Skeletal muscle satellite cell (primary cell): ENCODE results near the gene ORM2.
"Not testable (repeated sequence)": the region's sequence is repeated elsewhere in the genome, so short reads cannot be mapped to it uniquely, and the experiment has no call there.

Experiments used
- H3K27me3 ChIP-seq: 2 replicates; pipeline ENCODE4 v1.7.0; 2013; ENCODE audit warnings: low read length; ENCODE audit not compliant: control insufficient read depth, insufficient read depth
- H3K36me3 ChIP-seq: 2 replicates; pipeline ENCODE4 v1.7.0; 2013; ENCODE audit warnings: mild to moderate bottlenecking, control low read depth, low read length; ENCODE audit not compliant: insufficient read depth
- H3K4me1 ChIP-seq: 2 replicates; pipeline ENCODE4 v1.7.0; 2013; ENCODE audit warnings: low read length; ENCODE audit not compliant: control insufficient read depth, insufficient read depth
- H3K4me2 ChIP-seq: 2 replicates; pipeline ENCODE4 v1.7.0; 2013; ENCODE audit warnings: mild to moderate bottlenecking, low read length
- H3K4me3 ChIP-seq: 2 replicates; pipeline ENCODE4 v1.7.0; 2013; ENCODE audit warnings: low read length
- H3K9ac ChIP-seq: 2 replicates; pipeline ENCODE4 v1.7.0; 2013; ENCODE audit warnings: mild to moderate bottlenecking, low read depth, low read length, moderate library complexity
- H3K9me3 ChIP-seq: replicated peaks from 2 replicates; pipeline ENCODE4 v1.7.0; 2013; ENCODE audit warnings: mild to moderate bottlenecking, control low read depth, low read length

ORM2 gene

DNA sequence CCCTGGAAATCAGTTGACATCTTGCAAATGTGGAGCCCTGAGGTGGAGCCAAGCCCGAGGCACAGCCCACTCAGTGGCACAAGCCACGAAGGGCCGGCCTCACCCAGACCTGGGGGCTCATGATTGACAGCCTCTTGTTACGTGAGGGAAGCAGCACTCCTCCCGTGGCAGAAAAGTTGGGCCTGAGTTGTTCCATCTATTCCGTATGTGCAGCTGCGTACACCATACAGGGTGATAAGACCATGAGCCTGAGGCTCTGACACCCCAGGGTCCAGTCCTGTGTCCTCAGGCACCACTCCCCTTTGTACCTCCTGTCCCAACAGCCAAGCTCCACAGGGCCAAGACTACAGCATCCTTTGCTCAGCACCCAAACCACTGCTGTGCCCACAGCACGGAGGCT is 1.9 kb upstream of the ORM2 start:
- H3K27me3 ChIP-seq: peaks cover 19% of the 10 kb centered on the region
- H3K36me3 ChIP-seq: no peaks in the 10 kb centered on the region
- no peaks in the 10 kb centered on the region for H3K4me1 ChIP-seq
- H3K9me3 ChIP-seq: no peaks in the 10 kb centered on the region
- H3K4me3 ChIP-seq: no peak overlapping the region
- H3K9ac ChIP-seq: no peak overlapping the region
- H3K4me2 ChIP-seq: no peak overlapping the region

DNA sequence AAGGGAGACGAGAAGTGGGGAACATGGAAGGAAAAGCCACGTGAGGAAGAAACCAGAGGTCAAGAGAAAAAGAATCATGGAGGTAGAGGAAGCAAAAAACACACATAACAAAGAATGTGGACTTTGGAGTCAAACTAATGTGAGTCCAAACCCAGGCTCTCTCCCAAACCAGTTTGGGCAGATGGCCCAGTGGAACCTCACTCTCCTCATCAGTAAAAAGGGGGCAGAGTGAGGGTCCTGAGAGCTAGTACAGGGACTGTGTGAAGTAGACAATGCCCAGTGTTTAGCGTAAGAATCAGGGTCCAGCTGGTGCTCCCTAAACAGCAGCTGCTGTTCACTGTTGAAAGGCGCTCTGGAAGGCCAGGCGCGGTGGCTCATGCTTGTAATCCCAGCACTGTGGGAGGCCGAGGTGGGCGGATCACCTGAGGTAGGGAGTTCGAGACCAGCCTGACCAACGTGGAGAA is 1.3 kb upstream of the ORM2 start:
- H3K9me3 ChIP-seq, H3K36me3 ChIP-seq, H3K4me3 ChIP-seq, H3K9ac ChIP-seq, H3K4me2 ChIP-seq, H3K4me1 ChIP-seq: not testable (repeated sequence)
- H3K27me3 ChIP-seq: peaks cover 19% of the 10 kb centered on the region

DNA sequence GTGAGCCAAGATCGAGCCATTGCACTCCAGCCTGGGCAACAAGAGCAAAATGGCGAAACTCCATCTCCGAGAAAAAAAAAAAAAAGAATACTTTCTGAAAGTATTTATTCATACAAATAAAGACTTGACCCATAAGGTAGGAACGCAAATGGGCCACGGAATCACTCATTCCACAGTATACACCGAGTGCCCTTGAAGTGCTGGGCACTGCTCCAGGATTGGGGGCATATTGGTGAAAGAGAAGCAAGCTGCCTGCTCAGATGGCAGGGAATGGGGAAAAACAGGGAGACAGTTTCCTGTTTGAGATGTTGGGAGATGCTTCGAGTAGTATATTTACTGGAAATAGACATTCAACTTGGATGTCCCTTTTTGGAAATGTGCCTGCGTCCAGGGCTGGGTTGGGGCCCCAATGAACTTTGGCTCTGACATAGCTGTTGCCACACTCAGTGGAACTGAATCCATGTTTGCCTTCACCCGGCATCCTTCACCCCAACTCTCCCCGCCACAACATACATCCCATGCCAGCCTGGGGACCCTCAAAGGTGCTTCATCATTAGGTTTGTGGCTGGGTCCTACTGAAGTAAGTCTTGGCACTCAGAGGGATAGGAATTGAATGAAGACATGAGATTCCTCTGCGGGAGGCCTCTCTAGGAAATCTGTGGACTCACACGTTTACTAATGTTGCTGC is 588 bp upstream of the ORM2 start:
- H3K36me3 ChIP-seq, H3K9me3 ChIP-seq, H3K4me1 ChIP-seq, H3K4me2 ChIP-seq, H3K9ac ChIP-seq, H3K4me3 ChIP-seq: not testable (repeated sequence)
- H3K27me3 ChIP-seq: peaks cover 19% of the 10 kb centered on the region

DNA sequence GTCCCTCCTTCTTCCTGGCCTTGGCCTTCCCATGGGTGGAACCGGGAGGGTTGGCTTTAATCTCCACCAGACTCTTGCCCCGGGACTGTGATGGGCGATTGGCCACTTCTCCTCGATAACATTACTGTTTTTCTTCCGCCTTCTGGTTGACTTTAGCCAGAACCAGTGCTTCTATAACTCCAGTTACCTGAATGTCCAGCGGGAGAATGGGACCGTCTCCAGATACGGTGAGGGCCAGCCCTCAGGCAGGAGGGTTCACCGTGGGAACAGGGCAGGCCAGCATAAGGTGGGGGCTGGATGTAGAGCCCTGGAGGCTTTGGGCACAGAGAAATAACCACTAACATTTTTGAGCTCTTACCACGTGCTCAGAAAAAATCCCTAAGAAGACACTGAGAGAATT is 967 bp downstream of the ORM2 start:
- Histone ChIP-seq H3K27me3 (peaks cover 19% of the 10 kb centered on the region), H3K4me2 (no peak overlapping the region), H3K4me3 (no peak overlapping the region), H3K36me3 (peaks cover 2% of the 10 kb centered on the region), H3K9me3 (no peaks in the 10 kb centered on the region), H3K4me1 (no peaks in the 10 kb centered on the region), H3K9ac (no peak overlapping the region)

DNA sequence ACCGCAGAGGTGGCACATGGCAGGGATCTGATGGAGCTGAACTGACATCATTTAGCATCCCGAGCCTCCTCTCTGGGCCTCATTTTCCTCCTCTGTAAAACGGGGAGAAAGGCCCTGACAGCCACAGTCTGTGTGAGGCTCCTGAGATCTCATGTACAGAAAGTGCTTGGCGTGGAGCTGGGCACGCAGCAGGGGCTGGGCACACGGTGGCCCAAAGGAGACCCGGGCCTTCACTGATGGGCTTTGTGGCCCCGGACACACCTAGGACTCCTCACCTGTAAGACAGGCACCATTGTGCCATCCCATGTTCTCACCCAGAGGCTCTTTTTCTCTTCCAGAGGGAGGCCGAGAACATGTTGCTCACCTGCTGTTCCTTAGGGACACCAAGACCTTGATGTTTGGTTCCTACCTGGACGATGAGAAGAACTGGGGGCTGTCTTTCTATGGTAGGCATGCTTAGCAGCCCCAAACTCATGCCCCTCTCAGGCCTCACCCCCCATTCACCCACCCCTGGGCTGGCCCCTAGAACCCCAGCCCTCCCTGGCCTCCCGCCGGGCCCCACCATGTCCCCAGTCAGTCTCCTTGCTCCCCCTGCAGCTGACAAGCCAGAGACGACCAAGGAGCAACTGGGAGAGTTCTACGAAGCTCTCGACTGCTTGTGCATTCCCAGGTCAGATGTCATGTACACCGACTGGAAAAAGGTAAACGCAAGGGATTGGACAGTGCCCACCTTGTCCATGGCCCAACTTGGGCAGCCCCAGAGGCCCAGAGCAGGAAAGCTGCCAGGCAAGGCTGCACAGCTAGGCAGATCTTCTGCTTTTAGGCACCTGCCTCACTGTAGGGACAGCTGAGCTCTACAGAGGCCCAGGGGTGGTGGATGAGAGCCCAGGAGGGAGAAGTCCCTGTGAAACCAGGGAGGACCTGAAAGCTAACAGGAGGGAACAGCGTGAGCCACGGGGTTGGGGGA is 1.8 kb downstream of the ORM2 start:
- H3K4me2 ChIP-seq, H3K36me3 ChIP-seq, H3K4me3 ChIP-seq, H3K4me1 ChIP-seq, H3K9ac ChIP-seq, H3K9me3 ChIP-seq: not testable (repeated sequence)
- peaks cover 19% of the 10 kb centered on the region for H3K27me3 ChIP-seq

DNA sequence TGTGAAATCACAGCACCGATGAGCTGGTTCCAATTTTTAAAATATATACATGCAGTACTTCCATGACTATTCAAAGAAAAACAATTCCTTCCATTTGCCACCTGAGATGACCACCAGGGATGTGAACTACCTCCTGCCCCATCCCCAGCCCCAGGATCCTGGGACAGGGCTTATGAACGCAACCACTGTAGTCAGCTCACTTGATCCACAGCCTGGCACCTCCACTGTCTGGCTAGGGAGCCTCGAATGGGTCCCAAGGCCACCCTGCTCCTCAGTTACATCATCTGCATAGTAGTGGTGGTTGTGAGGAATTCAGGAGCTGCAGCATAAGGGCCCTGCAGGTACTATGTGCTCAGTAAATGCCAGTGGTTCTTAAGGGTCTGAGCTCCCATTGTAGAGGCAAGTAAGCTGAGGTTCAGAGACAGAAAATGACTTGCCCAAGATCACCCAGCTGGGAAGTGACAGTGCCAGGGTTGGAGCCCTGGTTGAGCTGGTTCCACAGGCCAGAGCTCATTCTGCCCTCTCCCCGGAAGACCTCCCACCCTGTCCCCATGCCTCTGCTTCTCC is 2.9 kb downstream of the ORM2 start:
- H3K9me3 ChIP-seq, H3K36me3 ChIP-seq, H3K4me3 ChIP-seq, H3K9ac ChIP-seq, H3K4me2 ChIP-seq, H3K4me1 ChIP-seq: not testable (repeated sequence)
- peaks cover 19% of the 10 kb centered on the region for H3K27me3 ChIP-seq

DNA sequence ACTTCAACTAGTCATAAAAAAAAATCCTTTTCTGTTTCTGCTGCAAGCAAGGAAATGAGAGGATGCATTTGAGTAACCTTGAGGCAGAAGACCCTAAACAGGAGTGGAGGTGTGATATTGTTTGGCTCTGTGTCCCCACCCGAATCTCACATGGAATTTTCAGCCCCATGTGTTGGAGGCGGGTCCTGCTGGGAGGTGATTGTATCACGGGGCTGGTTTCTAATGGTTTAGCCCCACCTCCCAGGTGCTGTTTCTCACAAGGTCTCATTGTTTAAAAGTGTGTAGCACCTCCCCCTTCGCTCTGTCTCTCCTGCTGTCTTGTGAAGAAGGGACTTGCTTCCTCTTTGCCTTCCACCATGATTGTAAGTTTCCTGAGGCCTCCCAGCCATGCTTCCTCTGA is 4.0 kb downstream of the ORM2 start:
- not testable (repeated sequence) for H3K4me2 ChIP-seq, H3K4me3 ChIP-seq, H3K9me3 ChIP-seq, H3K9ac ChIP-seq, H3K4me1 ChIP-seq
- H3K36me3 ChIP-seq: peaks cover 15% of the 10 kb centered on the region
- H3K27me3 ChIP-seq: peaks cover 15% of the 10 kb centered on the region

DNA sequence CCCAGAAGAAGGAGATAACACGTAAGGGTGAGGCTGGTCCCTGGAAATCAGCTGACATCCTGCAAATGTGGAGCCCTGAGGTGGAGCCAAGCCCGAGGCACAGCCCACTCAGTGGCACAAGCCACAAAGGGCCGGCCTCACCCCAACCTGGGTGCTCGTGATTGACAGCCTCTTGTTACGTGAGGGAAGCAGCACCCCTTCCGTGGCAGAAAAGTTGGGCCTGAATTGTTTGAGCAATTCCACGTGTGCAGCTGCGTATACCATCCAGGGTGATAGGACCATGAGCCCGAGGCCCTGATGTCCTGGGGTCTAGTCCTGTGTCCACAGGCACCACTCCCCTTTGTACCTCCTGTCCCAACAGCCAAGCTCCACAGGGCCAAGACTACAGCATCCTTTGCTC is 4.8 kb downstream of the ORM2 start:
- Histone ChIP-seq H3K4me3 (no peak overlapping the region), H3K4me1 (no peaks in the 10 kb centered on the region), H3K9ac (no peak overlapping the region), H3K27me3 (peaks cover 15% of the 10 kb centered on the region), H3K9me3 (no peaks in the 10 kb centered on the region), H3K36me3 (peaks cover 18% of the 10 kb centered on the region), H3K4me2 (no peak overlapping the region)

DNA sequence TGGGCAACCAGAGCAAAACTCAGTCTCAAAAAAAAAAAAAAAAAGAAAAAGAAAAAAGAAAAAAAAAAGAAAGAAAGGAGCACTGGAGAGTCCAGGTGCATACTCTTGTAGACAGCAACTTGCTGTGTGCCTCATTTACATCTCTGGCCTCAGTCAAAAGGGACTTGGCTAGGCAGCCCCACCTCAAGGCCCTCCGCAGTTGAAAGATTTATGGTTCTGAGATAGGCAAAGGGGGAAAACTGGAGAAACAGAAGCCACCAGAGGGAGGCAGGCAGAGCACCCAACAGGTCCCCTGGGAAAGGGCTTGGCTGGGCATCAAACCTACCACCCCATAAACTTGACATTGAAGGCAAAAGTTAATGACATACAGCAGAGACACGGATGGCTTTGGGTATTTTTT is 6.1 kb downstream of the ORM2 start:
- Histone ChIP-seq H3K27me3 (peaks cover 13% of the 10 kb centered on the region), H3K9ac (no peak overlapping the region), H3K4me1 (no peaks in the 10 kb centered on the region), H3K9me3 (no peaks in the 10 kb centered on the region), H3K36me3 (peaks cover 24% of the 10 kb centered on the region), H3K4me3 (no peak overlapping the region), H3K4me2 (no peak overlapping the region)

DNA sequence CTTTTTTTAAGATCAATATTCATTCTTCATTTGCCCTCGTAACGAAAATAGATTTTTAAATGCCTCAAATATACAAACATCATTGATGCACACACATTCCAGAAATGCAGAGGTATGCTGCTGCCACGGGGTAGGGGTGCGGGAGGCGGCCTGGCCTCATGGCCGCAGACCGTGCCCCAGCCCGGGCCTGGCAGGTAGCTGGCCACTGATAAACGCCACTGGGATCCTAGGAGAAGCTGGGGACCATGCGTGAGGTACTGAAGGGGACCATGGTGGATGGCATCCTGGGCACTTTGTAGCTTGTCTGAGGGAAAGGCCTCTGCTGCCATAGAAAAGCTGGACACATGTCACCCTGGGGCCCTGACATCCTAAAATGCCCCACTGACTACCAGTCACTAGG is 6.5 kb downstream of the ORM2 start:
- peaks cover 25% of the 10 kb centered on the region for H3K36me3 ChIP-seq
- no peaks in the 10 kb centered on the region for H3K4me1 ChIP-seq
- H3K9me3 ChIP-seq: no peaks in the 10 kb centered on the region
- peaks cover 10% of the 10 kb centered on the region for H3K27me3 ChIP-seq
- H3K9ac ChIP-seq: no peak overlapping the region
- no peak overlapping the region for H3K4me3 ChIP-seq
- H3K4me2 ChIP-seq: no peak overlapping the region

DNA sequence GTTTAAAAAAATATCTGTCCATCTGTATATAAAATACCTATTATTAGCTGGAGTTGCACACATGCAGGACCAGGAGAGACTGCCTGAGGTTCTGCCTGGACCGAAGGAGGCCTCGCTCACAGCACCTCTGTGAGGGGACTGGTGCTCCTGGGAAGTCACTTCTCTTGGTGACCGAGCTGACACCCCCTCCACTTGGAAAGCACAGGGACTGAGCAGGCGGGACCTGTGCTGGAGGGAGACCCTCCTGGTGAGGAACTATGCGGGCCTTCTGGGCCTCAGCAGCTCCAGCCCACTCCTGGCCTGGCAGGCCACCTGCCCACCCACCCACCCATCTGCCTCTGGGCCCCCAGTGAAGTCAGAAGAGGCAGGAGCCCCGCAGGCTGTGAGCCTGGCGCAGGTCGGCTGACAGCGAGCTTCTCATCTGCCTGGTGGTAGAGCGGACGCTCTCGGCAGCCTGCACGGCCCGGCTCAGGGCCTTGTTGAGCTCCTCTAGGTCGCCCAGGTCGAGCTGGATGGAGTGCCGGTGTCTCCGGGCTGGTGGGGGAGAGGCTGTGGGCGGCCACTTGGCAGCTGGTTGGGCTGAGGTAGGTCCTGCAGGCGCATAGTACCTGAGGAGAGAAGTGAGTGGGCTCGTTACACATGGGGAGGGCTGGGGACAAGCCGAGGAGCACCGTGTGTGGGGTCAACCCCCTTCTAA is 7.2 kb downstream of the ORM2 start:
- Histone ChIP-seq H3K4me2 (no peak overlapping the region), H3K36me3 (peaks cover 30% of the 10 kb centered on the region), H3K4me3 (no peak overlapping the region), H3K9ac (no peak overlapping the region), H3K9me3 (no peaks in the 10 kb centered on the region), H3K27me3 (peaks cover 7% of the 10 kb centered on the region), H3K4me1 (no peaks in the 10 kb centered on the region)
